Naive thymus-derived CD4-positive, alpha-beta T cell (primary cell): ENCODE results near the gene ANKRD55. TPM values are rescaled to one million over a fixed set of nuclear protein-coding genes. Genes with fewer than 3 reads are reported as not detected.
"Not testable (repeated sequence)": the region's sequence is repeated elsewhere in the genome, so short reads cannot be mapped to it uniquely, and the experiment has no call there.

Experiments
- ATAC-seq: fragments of 150-1000 bp; cut with Tn5 transposase; 2 replicates; pipeline ENCODE4 v1.10.0; 2021; ENCODE audit warnings: mild to moderate bottlenecking, moderate library complexity
- CTCF ChIA-PET: fragments of 350-600 bp; sonication (Branson Sonifier 250); formaldehyde crosslinking; loops from one replicate; lab custom pipeline; 2021; ENCODE audit warnings: antibody characterized with exemption; lab: Charles Lee
- POLR2A ChIA-PET: fragments of 350-600 bp; sonication (Branson Sonifier 250); formaldehyde crosslinking; loops from one replicate; lab custom pipeline; 2021; ENCODE audit warnings: antibody characterized with exemption, inconsistent platforms; lab: Charles Lee
- DNase-seq, 9 donors: peaks; one replicate each; pipeline versions ENCODE4 v3.0.0 to v3.0.0-alpha.2; 2020 to 2022; ENCODE audit warnings: mixed read lengths in 1 of 9
- H3K27ac ChIP-seq: one replicate; pipeline ENCODE4 v1.7.0; 2013; ENCODE audit warnings: mild to moderate bottlenecking, low read depth, low read length, moderate library complexity
- H3K27me3 ChIP-seq, 2 donors: one replicate each; pipeline ENCODE4 v1.7.0; 2013; ENCODE audit warnings: low read length in 2 of 2, mild to moderate bottlenecking in 2 of 2, moderate library complexity in 2 of 2; ENCODE audit not compliant: control insufficient read depth in 2 of 2, insufficient read depth in 2 of 2
- H3K36me3 ChIP-seq, 3 experiments: 1 replicate in 2 of 3; 2 replicates in 1 of 3; pipeline ENCODE4 v1.7.0; 2013; ENCODE audit warnings: low read length in 3 of 3, mild to moderate bottlenecking in 3 of 3, moderate library complexity in 1 of 3; ENCODE audit not compliant: insufficient read depth in 3 of 3, control insufficient read depth in 2 of 3
- H3K4me1 ChIP-seq, 2 donors: one replicate each; pipeline ENCODE4 v1.7.0; 2013; ENCODE audit warnings: low read length in 2 of 2, mild to moderate bottlenecking in 2 of 2, moderate library complexity in 1 of 2; ENCODE audit not compliant: control insufficient read depth in 2 of 2, insufficient read depth in 2 of 2
- H3K4me3 ChIP-seq: 2 replicates; pipeline ENCODE4 v1.7.0; 2013; ENCODE audit warnings: mild to moderate bottlenecking, low read length
- H3K9me3 ChIP-seq, 3 experiments: 1 replicate in 2 of 3; 2 replicates in 1 of 3; pipeline ENCODE4 v1.7.0; 2013; ENCODE audit warnings: low read length in 3 of 3; ENCODE audit not compliant: control insufficient read depth in 2 of 3
- H3K27ac Mint-ChIP-seq, 9 donors: one replicate each; pipeline ENCODE4 v1.8.0; 2020 to 2022; ENCODE audit warnings: mixed read lengths in 9 of 9, mild to moderate bottlenecking in 8 of 9, moderate library complexity in 5 of 9, inconsistent platforms in 2 of 9
- H3K27me3 Mint-ChIP-seq, 5 donors: one replicate each; pipeline ENCODE4 v1.8.0; 2021 to 2022; ENCODE audit warnings: mixed read lengths in 5 of 5, mild to moderate bottlenecking in 1 of 5
- H3K36me3 Mint-ChIP-seq, 5 donors: one replicate each; pipeline ENCODE4 v1.8.0; 2020 to 2022; ENCODE audit warnings: mixed read lengths in 5 of 5, mild to moderate bottlenecking in 3 of 5, inconsistent platforms in 1 of 5
- H3K4me1 Mint-ChIP-seq, 7 donors: one replicate each; pipeline ENCODE4 v1.8.0; 2020 to 2022; ENCODE audit warnings: mixed read lengths in 7 of 7, mild to moderate bottlenecking in 3 of 7, inconsistent platforms in 1 of 7
- H3K4me3 Mint-ChIP-seq, 10 donors: one replicate each; pipeline ENCODE4 v1.8.0; 2020 to 2022; ENCODE audit warnings: mild to moderate bottlenecking in 10 of 10, mixed read lengths in 10 of 10, moderate library complexity in 6 of 10, inconsistent platforms in 2 of 10
- H3K9me3 Mint-ChIP-seq, 11 donors: one replicate each; pipeline ENCODE4 v1.8.0; 2020 to 2022; ENCODE audit warnings: mixed read lengths in 11 of 11, mild to moderate bottlenecking in 4 of 11, inconsistent platforms in 1 of 11, moderate library complexity in 1 of 11
- intact Hi-C, 2 donors: fragments of 100-400 bp; cut with micrococcal nuclease; formaldehyde crosslinking; loops; one replicate each; pipeline ENCODE4 v1.15.1; 2023
- polyA plus RNA-seq, 2 donors: library from polyadenylated mRNA; unstranded; fragments of 300-500 nt; fragmentation: Illumina TruSeq; gene quantifications; one replicate each; pipeline ENCODE4 v1.2.3, GENCODE V29; 2021
- total RNA-seq, 6 experiments: library from RNA in 5 of 6; stranded (reverse) in 5 of 6; gene quantifications; 1 replicate in 5 of 6; 2 replicates in 1 of 6; pipeline ENCODE4 v1.2.3 and lab custom pipeline; 2021 to 2026

The ANKRD55 gene
- total and polyA plus RNA-seq, 7 experiments from 2014 or later, result 7.1 to 89.7 (median 24.4) TPM

DNA sequence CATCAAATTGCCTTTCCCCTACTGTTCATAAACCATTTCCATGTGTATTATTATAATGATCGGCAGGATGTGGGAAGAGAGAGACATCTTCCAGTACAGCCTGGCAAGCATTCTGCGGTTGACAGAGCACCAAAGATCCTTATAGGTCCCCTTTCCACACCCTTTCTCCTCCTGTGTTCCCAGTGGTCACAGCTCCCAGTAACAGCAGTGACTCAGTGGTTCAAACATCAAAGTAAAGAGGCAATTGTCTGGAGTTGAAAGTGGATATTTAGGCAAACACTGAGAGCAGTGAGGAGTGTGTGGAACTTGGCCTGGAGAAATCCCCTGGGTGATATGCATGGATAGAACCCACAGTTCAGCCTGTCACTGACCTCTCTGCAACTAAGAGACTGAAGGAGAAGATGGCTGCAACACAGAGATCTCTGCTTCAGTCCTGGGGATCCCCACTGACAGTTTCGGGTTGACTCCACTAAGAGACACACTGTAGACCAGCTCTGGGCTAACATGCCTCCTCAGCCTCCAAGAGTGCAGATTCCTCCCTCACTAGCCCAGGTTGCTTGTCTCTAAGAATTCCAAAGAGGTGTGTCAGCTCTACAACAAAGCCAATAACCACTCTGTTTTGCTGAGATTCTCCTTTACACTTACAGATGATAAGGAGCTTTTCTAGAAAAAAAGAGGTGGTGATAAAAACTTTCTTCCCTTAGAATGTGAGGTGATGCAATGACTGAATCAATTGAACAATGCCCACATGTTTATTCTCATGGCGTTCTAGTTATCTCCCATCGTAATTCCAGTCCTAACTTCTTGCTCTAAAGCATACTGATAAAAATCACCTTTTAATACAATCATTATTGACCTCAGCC, 143.9 kb downstream of the ANKRD55 start:
- CTCF ChIA-PET, result interaction anchor here (0.6 to 1.7 kb wide), 5 partner anchors 10 to 180 kb away, joined by 3 to 7 read pairs (median 5); no protein-coding TSS in a partner anchor
- peak overlapping the region in 4 of 10 donors; percentile 12 to 40 (median 23) for H3K4me3 Mint-ChIP-seq
- H3K27ac Mint-ChIP-seq, result peak overlapping the region in 6 of 9 donors; percentile 7 to 100 (median 42)
- ATAC-seq, result no peak
- DNase-seq, result no peak
- no peaks in the 10 kb centered on the region for H3K9me3 Mint-ChIP-seq
- H3K4me1 Mint-ChIP-seq, result peaks cover 33 to 80% (median 69%) of the 10 kb centered on the region in 7 donors
- no peak overlapping the region for H3K27ac ChIP-seq
- POLR2A ChIA-PET, result interaction anchor here (0.7 to 7.4 kb wide), 6 partner anchors 9 to 77 kb away, joined by 3 to 78 read pairs (median 4); no protein-coding TSS in a partner anchor
- peaks cover 0 to 60% of the 10 kb centered on the region in 2 donors for H3K4me1 ChIP-seq
- no peaks in the 10 kb centered on the region for H3K9me3 ChIP-seq
- no peaks in the 10 kb centered on the region for H3K27me3 ChIP-seq
- H3K36me3 ChIP-seq, result no peaks in the 10 kb centered on the region
- intact Hi-C loops, result no loop called here
- H3K27me3 Mint-ChIP-seq, result no peaks in the 10 kb centered on the region
- peaks cover 0 to 15% (median 5%) of the 10 kb centered on the region in 5 donors for H3K36me3 Mint-ChIP-seq
- no peak overlapping the region for H3K4me3 ChIP-seq

DNA sequence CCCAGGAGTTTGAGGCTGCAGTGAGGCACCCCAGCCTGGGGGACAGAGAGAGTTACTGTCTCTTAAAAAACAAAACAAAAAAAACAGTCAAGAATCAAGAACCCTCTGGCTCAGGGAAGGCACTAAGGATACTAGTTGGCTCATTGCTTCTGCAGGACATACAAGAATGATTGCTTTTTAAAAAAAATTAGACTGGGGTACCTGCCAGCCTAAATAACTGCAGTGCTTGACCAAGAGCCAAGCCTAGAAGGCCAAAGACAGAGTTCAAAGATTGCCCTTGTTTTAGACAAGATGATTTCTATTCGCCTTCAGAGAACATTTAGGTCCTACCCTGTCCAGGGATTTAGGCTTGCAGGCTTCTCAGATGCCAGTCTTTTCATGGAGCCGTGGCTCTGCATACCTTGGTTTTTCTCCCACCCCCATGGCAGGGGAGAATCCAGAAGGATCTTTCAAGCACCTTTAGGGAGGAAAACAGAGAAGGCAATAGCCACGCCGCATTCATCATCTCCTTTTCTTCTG, 144.6 kb downstream of the ANKRD55 start:
- Histone ChIP-seq H3K9me3 (no peaks in the 10 kb centered on the region), H3K27me3 (no peaks in the 10 kb centered on the region), H3K27ac (no peak overlapping the region), H3K4me3 (no peak overlapping the region), H3K4me1 (peaks cover 0 to 53% of the 10 kb centered on the region in 2 donors), H3K36me3 (no peaks in the 10 kb centered on the region)
- Mint-ChIP-seq H3K4me3 (peak overlapping the region in 3 of 10 donors; percentile 19 to 40 (median 27)), H3K27me3 (no peaks in the 10 kb centered on the region), H3K36me3 (peaks cover 0 to 19% (median 7%) of the 10 kb centered on the region in 5 donors), H3K9me3 (peaks cover 0 to 1% (median 0%) of the 10 kb centered on the region in 11 donors), H3K4me1 (peaks cover 31 to 80% (median 66%) of the 10 kb centered on the region in 7 donors), H3K27ac (peak overlapping the region in 2 of 9 donors; percentile 61 to 100)
- ChIA-PET POLR2A (interaction anchor here (0.9 to 1.2 kb wide), 2 partner anchors 18 to 71 kb away, joined by 3 to 4 read pairs; no protein-coding TSS in a partner anchor), CTCF (no interaction called here)
- DNase-seq, result no peak
- ATAC-seq, result no peak
- intact Hi-C loops, result no loop called here

DNA sequence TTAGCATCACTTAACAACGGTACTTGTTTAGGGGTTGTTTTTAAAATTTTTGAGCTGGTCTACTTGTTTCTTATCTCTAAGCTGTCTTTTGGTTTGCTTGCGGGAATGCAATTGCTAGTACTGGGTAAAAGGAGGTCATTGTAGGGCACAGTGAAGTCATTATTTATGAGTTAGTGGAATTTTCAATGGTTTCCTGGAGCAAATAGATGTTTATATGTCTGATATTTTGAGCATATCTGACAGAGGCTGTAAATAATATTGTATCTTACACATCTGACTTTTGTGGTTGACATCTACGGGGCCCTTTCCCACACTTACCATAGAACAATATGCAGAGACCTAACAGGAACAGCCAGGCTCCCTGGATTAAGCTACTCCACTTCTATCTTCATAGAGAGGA, 147.9 kb downstream of the ANKRD55 start:
- peaks cover 21 to 79% (median 63%) of the 10 kb centered on the region in 7 donors for H3K4me1 Mint-ChIP-seq
- CTCF ChIA-PET, result interaction anchor here (0.7 to 0.8 kb wide), 2 partner anchors 10 to 54 kb away, joined by 3 read pairs; no protein-coding TSS in a partner anchor

DNA sequence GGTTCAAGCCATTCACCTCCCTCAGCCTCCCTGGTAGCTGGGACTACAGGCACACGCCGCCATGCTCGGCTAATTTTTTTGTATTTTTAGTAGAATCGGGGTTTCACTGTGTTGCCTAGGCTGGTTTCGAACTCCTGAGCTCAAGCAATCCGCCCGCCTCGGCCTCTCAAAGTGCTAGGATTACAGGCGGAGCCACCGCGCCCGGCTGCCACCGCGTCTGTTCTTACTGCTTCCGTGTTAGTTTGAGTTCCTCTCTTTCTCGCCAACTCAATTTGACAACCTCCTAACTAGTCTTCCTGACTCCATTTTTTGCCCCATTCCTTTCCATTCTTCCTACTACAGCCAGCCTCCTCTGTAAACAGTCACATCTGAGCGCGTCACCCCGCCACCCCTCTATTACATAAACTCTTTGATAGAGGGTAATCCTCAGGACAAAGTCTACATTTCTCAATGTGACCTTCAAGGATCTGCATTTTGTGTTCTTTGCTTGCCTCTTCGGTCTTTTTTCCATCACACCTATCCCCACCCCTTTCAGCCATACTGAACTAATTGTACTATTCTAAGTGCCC, 149.8 kb downstream of the ANKRD55 start:
- Histone ChIP-seq H3K4me1 (peaks cover 0 to 32% of the 10 kb centered on the region in 2 donors), H3K27me3 (no peaks in the 10 kb centered on the region), H3K9me3 (no peaks in the 10 kb centered on the region), H3K27ac (no peak overlapping the region), H3K4me3 (no peak overlapping the region), H3K36me3 (no peaks in the 10 kb centered on the region)
- intact Hi-C loops, result no loop called here
- ChIA-PET CTCF (no interaction called here), POLR2A (interaction anchor here (1.2 kb wide), 1 partner anchor 89 kb away, joined by 3 read pairs; the partner anchor contains the start of gene IL6ST)
- Mint-ChIP-seq H3K36me3 (peaks cover 0 to 20% (median 7%) of the 10 kb centered on the region in 5 donors), H3K27me3 (peaks cover 0 to 4% (median 0%) of the 10 kb centered on the region in 5 donors), H3K4me1 (peaks cover 24 to 79% (median 60%) of the 10 kb centered on the region in 7 donors), H3K9me3 (peaks cover 0 to 3% (median 0%) of the 10 kb centered on the region in 11 donors), H3K4me3 (peak overlapping the region in 7 of 10 donors; percentile 10 to 68 (median 21)), H3K27ac (peak overlapping the region in 8 of 9 donors; percentile 17 to 84 (median 68))
- no peak for ATAC-seq
- DNase-seq, result no peak

More for the DNA sequence above, 147.9 kb downstream of the ANKRD55 start:
- H3K27me3 Mint-ChIP-seq, result no peaks in the 10 kb centered on the region
- Histone ChIP-seq H3K4me3 (no peak overlapping the region), H3K27ac (no peak overlapping the region), H3K9me3 (no peaks in the 10 kb centered on the region), H3K27me3 (no peaks in the 10 kb centered on the region), H3K4me1 (peaks cover 0 to 41% of the 10 kb centered on the region in 2 donors), H3K36me3 (no peaks in the 10 kb centered on the region)
- H3K36me3 Mint-ChIP-seq, result peaks cover 0 to 17% (median 7%) of the 10 kb centered on the region in 5 donors
- intact Hi-C loops, result no loop called here
- peaks cover 0 to 3% (median 0%) of the 10 kb centered on the region in 11 donors for H3K9me3 Mint-ChIP-seq
- DNase-seq (no peak), ATAC-seq (no peak)
- peak overlapping the region in 8 of 9 donors; percentile 10 to 76 (median 50) for H3K27ac Mint-ChIP-seq
- POLR2A ChIA-PET, result interaction anchor here (0.9 to 1.4 kb wide), 8 partner anchors 10 to 94 kb away, joined by 3 to 8 read pairs (median 4); partner anchors contain the start of gene IL6ST
- H3K4me3 Mint-ChIP-seq, result peak overlapping the region in 3 of 10 donors; percentile 4 to 39 (median 8)

DNA sequence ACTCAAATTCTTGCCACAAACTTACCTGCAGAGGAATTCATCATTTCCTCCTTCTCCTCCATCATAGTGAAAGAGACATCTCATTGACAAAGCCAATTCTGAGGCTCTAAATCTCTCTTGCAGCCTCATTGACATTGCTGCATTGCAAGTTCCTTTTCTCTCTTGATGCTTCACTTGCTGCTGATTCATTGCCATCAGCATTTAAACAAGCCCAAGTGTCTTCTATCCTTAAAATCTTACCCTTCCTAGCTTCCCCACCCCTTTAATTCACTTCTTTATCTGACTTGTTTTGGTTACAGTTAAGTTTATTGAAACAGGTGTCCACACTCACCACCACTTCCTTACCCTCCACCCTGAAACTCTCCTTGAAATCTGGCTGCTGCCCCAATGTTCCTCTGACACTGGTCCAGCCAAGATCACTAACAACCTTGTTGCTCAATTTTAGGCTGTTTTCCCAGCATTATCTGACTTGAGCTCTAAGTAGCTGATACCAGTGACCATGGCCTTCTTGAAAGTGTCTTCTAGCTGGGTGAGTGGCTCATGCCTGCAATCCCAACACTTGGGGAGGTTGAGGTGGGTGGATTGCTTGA, 152.0 kb downstream of the ANKRD55 start:
- ATAC-seq, result peak; percentile 80
- intact Hi-C loops, result loop anchor here in 1 of 2 donors (1.0 kb wide), 2 partner anchors 10 to 12 kb away; no protein-coding TSS in a partner anchor
- DNase-seq, result peak in 7 of 9 donors; percentile 40 to 63 (median 53)
- H3K4me1 ChIP-seq, result peaks cover 0 to 32% of the 10 kb centered on the region in 2 donors
- H3K9me3 Mint-ChIP-seq, H3K27me3 Mint-ChIP-seq, H3K27me3 ChIP-seq, H3K9me3 ChIP-seq, H3K36me3 ChIP-seq, H3K4me3 ChIP-seq: not testable (repeated sequence)
- ChIA-PET CTCF (interaction anchor here (0.6 to 0.9 kb wide), 2 partner anchors 13 to 1113 kb away, joined by 3 to 4 read pairs; no protein-coding TSS in a partner anchor), POLR2A (interaction anchor here (0.6 to 2.1 kb wide), 8 partner anchors 8 to 30 kb away, joined by 3 to 8 read pairs (median 4); no protein-coding TSS in a partner anchor)
- H3K27ac ChIP-seq, result peak overlapping the region; percentile 43
- Mint-ChIP-seq H3K36me3 (peaks cover 0 to 21% (median 7%) of the 10 kb centered on the region in 5 donors), H3K4me1 (peaks cover 28 to 88% (median 73%) of the 10 kb centered on the region in 7 donors), H3K27ac (peak overlapping the region; percentile 64 to 94 (median 88)), H3K4me3 (peak overlapping the region in 9 of 10 donors; percentile 42 to 83 (median 67))
